Activated CD4-positive, alpha-beta memory T cell treated with anti-CD3 and anti-CD28 coated beads for 36 hours (primary cell): ENCODE measurements around the gene ZSCAN9. TPM values are rescaled to one million over a fixed set of nuclear protein-coding genes. Genes with fewer than 3 reads are reported as not detected.

Experiments used
- CTCF ChIA-PET: fragments of 350-600 bp; sonication (Branson Sonifier 250); formaldehyde crosslinking; loops from one replicate; lab custom pipeline; 2021; ENCODE audit warnings: antibody characterized with exemption, inconsistent platforms; lab: Charles Lee
- POLR2A ChIA-PET: fragments of 350-600 bp; sonication (Branson Sonifier 250); formaldehyde crosslinking; loops from one replicate; lab custom pipeline; 2021; ENCODE audit warnings: antibody characterized with exemption; lab: Charles Lee
- DNase-seq: peaks from one replicate; pipeline ENCODE4 v3.0.0-alpha.2; 2020
- H3K27ac Mint-ChIP-seq: one replicate; pipeline ENCODE4 v1.8.0; 2021; ENCODE audit warnings: mixed read lengths
- H3K27me3 Mint-ChIP-seq: one replicate; pipeline ENCODE4 v1.8.0; 2021; ENCODE audit warnings: mixed read lengths
- H3K36me3 Mint-ChIP-seq: one replicate; pipeline ENCODE4 v1.8.0; 2021; ENCODE audit warnings: mixed read lengths
- H3K4me1 Mint-ChIP-seq: one replicate; pipeline ENCODE4 v1.8.0; 2021; ENCODE audit warnings: low read depth, mixed read lengths
- H3K4me3 Mint-ChIP-seq: one replicate; pipeline ENCODE4 v1.8.0; 2021; ENCODE audit warnings: mild to moderate bottlenecking, mixed read lengths
- H3K9me3 Mint-ChIP-seq: one replicate; pipeline ENCODE4 v1.8.0; 2021; ENCODE audit warnings: mixed read lengths
- intact Hi-C: fragments of 100-400 bp; cut with micrococcal nuclease; formaldehyde crosslinking; loops from one replicate; pipeline ENCODE4 v1.15.1; 2023
- total RNA-seq, 2 experiments: library from RNA; stranded (reverse); gene quantifications; one replicate each; pipeline ENCODE4 v1.2.3, GENCODE V29; 2021

ZSCAN9 gene
- total RNA-seq, 2 experiments from 2014 or later: 2.8 to 3.0 TPM

- peaks cover 33% of the 10 kb centered on the region for H3K36me3 Mint-ChIP-seq
- H3K4me1 Mint-ChIP-seq: peaks cover 15% of the 10 kb centered on the region
- DNase-seq: no peak
- intact Hi-C loops: no loop called here
- ChIA-PET CTCF (no interaction called here), POLR2A (no interaction called here)
- no peak overlapping the region for H3K27ac Mint-ChIP-seq
- H3K27me3 Mint-ChIP-seq: peaks cover 11% of the 10 kb centered on the region
- H3K9me3 Mint-ChIP-seq: peaks cover 4% of the 10 kb centered on the region
- H3K4me3 Mint-ChIP-seq: no peak overlapping the region
Observed at GRCh38 chr6:28277746-28278145, 52.7 kb downstream of the ZSCAN9 start.

DNA sequence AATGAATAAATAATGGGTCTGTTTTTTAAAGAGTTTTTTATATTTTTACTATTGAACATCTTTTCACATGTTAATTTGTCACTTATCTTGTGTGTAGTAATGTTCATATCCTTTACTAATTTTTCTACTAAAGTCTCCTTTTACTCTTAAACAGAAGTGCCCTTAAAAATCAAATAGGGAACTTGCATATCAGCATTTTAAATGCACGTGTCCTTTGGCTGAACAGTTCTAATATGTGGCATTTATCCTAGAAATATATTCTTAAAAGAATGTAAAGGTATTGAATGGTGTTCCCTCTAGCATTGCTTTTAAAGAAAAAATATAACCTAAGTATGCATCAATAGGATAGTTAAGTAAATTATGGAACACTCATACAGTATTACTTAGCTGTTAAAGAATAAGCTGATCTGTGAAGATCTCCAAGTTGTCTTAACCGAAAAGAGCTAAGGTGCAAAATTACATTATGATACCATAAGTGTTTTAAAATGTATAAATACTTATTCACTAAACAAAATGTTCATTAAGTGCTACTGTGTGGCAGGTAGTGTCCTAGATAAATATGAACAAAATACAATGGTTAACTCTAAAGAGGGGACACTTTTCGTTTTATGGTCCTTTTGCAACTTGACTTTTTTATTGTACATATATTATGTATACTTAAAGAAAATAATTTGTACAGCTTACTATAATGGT, 55.7 kb downstream of the ZSCAN9 start:
- peak overlapping the region; percentile 76 for H3K4me3 Mint-ChIP-seq
- peaks cover 11% of the 10 kb centered on the region for H3K4me1 Mint-ChIP-seq
- DNase-seq: no peak
- intact Hi-C loops: loop anchor here (1.0 kb wide), 1 partner anchor 13 kb away; the partner anchor contains the start of gene ZSCAN26
- POLR2A ChIA-PET: interaction anchor here (1.3 kb wide), 1 partner anchor 28 kb away, joined by 3 read pairs; the partner anchor contains the start of gene ZKSCAN4
- peaks cover 8% of the 10 kb centered on the region for H3K9me3 Mint-ChIP-seq
- H3K27ac Mint-ChIP-seq: no peak overlapping the region
- CTCF ChIA-PET: interaction anchor here (1.4 to 1.7 kb wide), 2 partner anchors 11 to 75 kb away, joined by 4 to 8 read pairs; no protein-coding TSS in a partner anchor
- peaks cover 15% of the 10 kb centered on the region for H3K27me3 Mint-ChIP-seq
- peaks cover 24% of the 10 kb centered on the region for H3K36me3 Mint-ChIP-seq

GRCh38 chr6:28281288-28282064, 56.4 kb downstream of the ZSCAN9 start, which contains the start of gene PGBD1:
PGBD1 (plus strand) TSS chr6:28281572; CDS start chr6:28283814, 2,242 bp downstream.
- Mint-ChIP-seq H3K36me3 (peaks cover 23% of the 10 kb centered on the region), H3K4me1 (peaks cover 11% of the 10 kb centered on the region), H3K9me3 (peaks cover 8% of the 10 kb centered on the region), H3K4me3 (peak within 1 kb of the TSS; percentile 76), H3K27ac (no peak within 1 kb of the TSS), H3K27me3 (peaks cover 15% of the 10 kb centered on the region)
- intact Hi-C loops: loop anchor here (1.0 kb wide), 1 partner anchor 14 kb away; the partner anchor contains the start of gene ZSCAN26
- POLR2A ChIA-PET: interaction anchor here (1.3 kb wide), 1 partner anchor 29 kb away, joined by 3 read pairs; the partner anchor contains the start of gene ZKSCAN4
- CTCF ChIA-PET: interaction anchor here (1.4 to 1.7 kb wide), 2 partner anchors 12 to 74 kb away, joined by 4 to 8 read pairs; no protein-coding TSS in a partner anchor
- peak; percentile 68 for DNase-seq

DNA sequence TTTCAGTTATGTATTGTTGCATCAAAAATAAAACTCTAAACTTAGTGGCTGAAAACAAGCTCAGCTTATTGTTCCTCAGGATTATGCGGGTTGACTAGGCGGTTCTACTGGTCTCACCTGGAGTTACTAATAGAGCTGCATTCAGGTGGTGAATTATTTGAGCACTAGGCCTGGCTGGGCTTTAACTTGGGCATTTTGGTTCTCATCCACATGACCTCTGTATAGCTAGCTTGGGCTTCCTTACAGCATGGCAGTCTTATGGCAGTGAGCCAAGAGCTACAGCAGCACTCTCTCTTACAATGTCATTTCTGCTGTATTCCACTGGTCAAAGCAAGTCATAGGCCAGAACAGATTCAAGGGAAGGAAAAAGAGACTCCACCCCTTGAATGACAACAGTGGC, 57.9 kb downstream of the ZSCAN9 start:
- Mint-ChIP-seq H3K9me3 (peaks cover 8% of the 10 kb centered on the region), H3K27me3 (peaks cover 16% of the 10 kb centered on the region), H3K4me1 (peaks cover 11% of the 10 kb centered on the region), H3K36me3 (peaks cover 23% of the 10 kb centered on the region), H3K4me3 (no peak overlapping the region), H3K27ac (no peak overlapping the region)
- CTCF ChIA-PET: interaction anchor here (1.3 kb wide), 1 partner anchor 73 kb away, joined by 3 read pairs; no protein-coding TSS in a partner anchor
- intact Hi-C loops: no loop called here
- no peak for DNase-seq
- POLR2A ChIA-PET: no interaction called here

Other genes with a start within 250 kb of the ZSCAN9 start
- gene ZNF165, start 144.7 kb upstream of the ZSCAN9 start, total RNA-seq: 1 to 10 TPM; 3.7 to 4.0 TPM
- 1 to 10 TPM; 2.8 to 3.6 TPM for gene ZSCAN16, start 100.7 kb upstream of the ZSCAN9 start, total RNA-seq
- gene ZKSCAN8, start 83.4 kb upstream of the ZSCAN9 start, total RNA-seq: 10 to 100 TPM; 14.4 to 16.5 TPM
- 1 to 10 TPM; 3.7 to 3.8 TPM for gene ZKSCAN4, start 27.0 kb downstream of the ZSCAN9 start, total RNA-seq
- gene NKAPL, start 34.0 kb downstream of the ZSCAN9 start, total RNA-seq: not detected
- gene ZSCAN26, start 41.9 kb downstream of the ZSCAN9 start, total RNA-seq: 1 to 10 TPM; 6.0 to 6.4 TPM
- 1 to 10 TPM; 1.6 to 1.9 TPM for gene PGBD1, start 56.3 kb downstream of the ZSCAN9 start, total RNA-seq
- 1 to 10 TPM in 1 of 2 experiments, under 1 TPM in 1; 0.77 to 1.6 TPM for gene ZSCAN31, start 110.9 kb downstream of the ZSCAN9 start, total RNA-seq
- gene ZKSCAN3, start 124.7 kb downstream of the ZSCAN9 start, total RNA-seq: 1 to 10 TPM; 2.2 to 2.7 TPM
- 1 to 10 TPM; 4.1 to 4.4 TPM for gene ZSCAN12, start 174.5 kb downstream of the ZSCAN9 start, total RNA-seq
- 1 to 10 TPM in 1 of 2 experiments, under 1 TPM in 1; 0.83 to 1.1 TPM for gene ZSCAN23, start 218.2 kb downstream of the ZSCAN9 start, total RNA-seq